Esophagus muscularis mucosa (tissue), 3 donors: ENCODE results near the gene ARHGAP31.

Source experiments
- POLR2A ChIP-seq: fragments of 450-650 bp; IDR thresholded peaks from one replicate; pipeline ENCODE4 v1.6.1; 2017; ENCODE audit warnings: antibody characterized with exemption, moderate library complexity, mild to moderate bottlenecking, low read depth
- POLR2AphosphoS5 ChIP-seq, 2 donors: sonication (generic); formaldehyde crosslinking; IDR thresholded peaks; one replicate each; pipeline ENCODE4 v1.6.1; 2017; ENCODE audit warnings: antibody characterized with exemption in 2 of 2
- TF ChIP-seq, protein P1 (sequence below), 3 experiments: fragments of 200-600 bp in 2 of 3; fragments of 450-650 bp in 1 of 3; sonication (generic) in 2 of 3; IDR thresholded peaks; one replicate each; pipeline ENCODE4 v1.5.1; 2017 to 2019; ENCODE audit warnings: antibody characterized with exemption in 3 of 3, mild to moderate bottlenecking in 2 of 3, moderate library complexity in 1 of 3

DNA sequence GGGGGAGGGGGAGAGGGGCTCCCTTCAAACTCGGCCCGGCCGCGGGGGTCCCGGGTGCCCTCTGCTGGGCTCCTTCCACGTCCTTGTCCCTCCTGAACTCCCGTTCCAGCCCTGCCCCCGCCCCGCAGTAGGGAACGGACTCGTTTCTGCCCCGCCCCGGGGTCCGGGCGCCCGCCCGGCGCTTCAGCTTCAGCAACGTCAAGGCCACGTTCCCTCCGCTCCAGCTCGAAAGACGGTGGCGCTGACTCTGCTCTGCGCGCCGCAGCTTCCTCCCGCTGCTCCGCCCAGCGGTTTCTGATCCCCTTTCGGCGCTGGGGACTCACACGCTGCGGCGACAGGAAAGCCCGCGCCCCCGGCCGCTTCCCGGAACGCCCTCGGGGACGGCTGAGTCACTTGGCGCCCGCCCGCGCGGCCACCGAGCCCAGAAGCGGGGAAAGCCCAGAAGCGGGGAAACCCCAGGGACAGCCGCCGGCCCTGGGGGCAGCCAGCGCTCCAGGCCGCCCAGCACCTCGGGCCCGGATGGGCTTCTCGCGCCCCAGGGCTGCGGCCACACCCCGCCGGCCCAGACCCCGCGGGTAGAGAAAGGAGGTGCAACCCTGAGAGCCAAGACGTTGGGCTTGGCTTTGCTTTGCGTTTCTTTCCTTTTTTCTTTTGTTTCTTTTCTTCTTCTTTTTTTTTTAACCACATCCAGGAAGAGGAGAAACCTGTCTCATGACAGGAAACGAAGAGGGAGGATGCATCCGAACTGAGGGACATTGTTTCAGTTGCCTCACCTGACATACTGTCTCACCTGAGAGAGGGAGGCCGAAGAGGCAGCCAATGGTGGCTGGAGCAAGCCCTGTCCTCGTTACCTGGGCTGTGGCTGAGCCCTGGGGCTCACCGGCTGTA, 28.9 kb downstream of the ARHGAP31 start:
- TF ChIP-seq, protein P1, sequence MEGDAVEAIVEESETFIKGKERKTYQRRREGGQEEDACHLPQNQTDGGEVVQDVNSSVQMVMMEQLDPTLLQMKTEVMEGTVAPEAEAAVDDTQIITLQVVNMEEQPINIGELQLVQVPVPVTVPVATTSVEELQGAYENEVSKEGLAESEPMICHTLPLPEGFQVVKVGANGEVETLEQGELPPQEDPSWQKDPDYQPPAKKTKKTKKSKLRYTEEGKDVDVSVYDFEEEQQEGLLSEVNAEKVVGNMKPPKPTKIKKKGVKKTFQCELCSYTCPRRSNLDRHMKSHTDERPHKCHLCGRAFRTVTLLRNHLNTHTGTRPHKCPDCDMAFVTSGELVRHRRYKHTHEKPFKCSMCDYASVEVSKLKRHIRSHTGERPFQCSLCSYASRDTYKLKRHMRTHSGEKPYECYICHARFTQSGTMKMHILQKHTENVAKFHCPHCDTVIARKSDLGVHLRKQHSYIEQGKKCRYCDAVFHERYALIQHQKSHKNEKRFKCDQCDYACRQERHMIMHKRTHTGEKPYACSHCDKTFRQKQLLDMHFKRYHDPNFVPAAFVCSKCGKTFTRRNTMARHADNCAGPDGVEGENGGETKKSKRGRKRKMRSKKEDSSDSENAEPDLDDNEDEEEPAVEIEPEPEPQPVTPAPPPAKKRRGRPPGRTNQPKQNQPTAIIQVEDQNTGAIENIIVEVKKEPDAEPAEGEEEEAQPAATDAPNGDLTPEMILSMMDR (IDR thresholded peaks at IDR 0.05): peak in 1 of 3 experiments; percentile 5
- TF ChIP-seq POLR2A: no peak
- TF ChIP-seq POLR2AphosphoS5 (IDR thresholded peaks at IDR 0.05): peak; percentile 67 to 84
